RPMI8226 (cell line): Measurements from ENCODE around the gene TBXA2R.

Source experiments
- DNase-seq: peaks from one replicate; pipeline ENCODE4 v3.0.0-alpha.2; 2015

TBXA2R gene

GRCh38 chr19:3618811-3619630 is 12.3 kb upstream of the TBXA2R start:
- no peak for DNase-seq

GRCh38 chr19:3618144-3618810 is 11.6 kb upstream of the TBXA2R start:
- peak; percentile 92 for DNase-seq

GRCh38 chr19:3617463-3617862 is 10.8 kb upstream of the TBXA2R start:
- DNase-seq = no peak

- no peak for DNase-seq
Observed at GRCh38 chr19:3615524-3616135, 9.0 kb upstream of the TBXA2R start.

- no peak for DNase-seq
Observed at GRCh38 chr19:3614858-3615505, 8.3 kb upstream of the TBXA2R start.

- DNase-seq = no peak
Observed at GRCh38 chr19:3613818-3614661, 7.4 kb upstream of the TBXA2R start.

- DNase-seq = no peak
Observed at GRCh38 chr19:3612901-3613741, 6.4 kb upstream of the TBXA2R start.

GRCh38 chr19:3612330-3612729 is 5.7 kb upstream of the TBXA2R start:
- DNase-seq = no peak

- DNase-seq = no peak
Observed at GRCh38 chr19:3611841-3612240, 5.2 kb upstream of the TBXA2R start.

- DNase-seq = no peak
Observed at GRCh38 chr19:3610745-3611717, 4.4 kb upstream of the TBXA2R start.

GRCh38 chr19:3609779-3610719 is 3.4 kb upstream of the TBXA2R start:
- no peak for DNase-seq

- DNase-seq = no peak
Observed at GRCh38 chr19:3608750-3609322, 2.2 kb upstream of the TBXA2R start.

GRCh38 chr19:3608079-3608641 is 1.5 kb upstream of the TBXA2R start:
- no peak for DNase-seq

GRCh38 chr19:3607303-3608078 is 816 bp upstream of the TBXA2R start:
- DNase-seq = no peak

- peak; percentile 90 for DNase-seq
Observed at GRCh38 chr19:3606174-3606689, 443 bp downstream of the TBXA2R start.

- no peak for DNase-seq
Observed at GRCh38 chr19:3605770-3606169, 905 bp downstream of the TBXA2R start.

GRCh38 chr19:3605361-3605760 is 1.3 kb downstream of the TBXA2R start:
- no peak for DNase-seq
